WTC11 (cell line): ENCODE measurements around the gene RABGGTA. TPM values are rescaled to one million over a fixed set of nuclear protein-coding genes. Genes with fewer than 3 reads are reported as not detected.
A peak's percentile ranks its signal among the peaks of the same experiment; 100 is the strongest.

Experiments used
- AFF4 ChIP-seq: sonication (generic); formaldehyde crosslinking; IDR thresholded peaks from 2 replicates; pipeline ENCODE4 v1.8.1; 2023; ENCODE audit warnings: mild to moderate bottlenecking, missing genetic modification reagents, borderline replicate concordance
- ARID4B ChIP-seq: sonication (generic); formaldehyde crosslinking; IDR thresholded peaks from 2 replicates; pipeline ENCODE4 v1.8.0; 2023; ENCODE audit warnings: missing genetic modification reagents, mild to moderate bottlenecking, borderline replicate concordance
- ATF6 ChIP-seq: sonication (generic); formaldehyde crosslinking; IDR thresholded peaks from 2 replicates; pipeline ENCODE4 v1.8.1; 2023; ENCODE audit warnings: mild to moderate bottlenecking, missing genetic modification reagents
- CDX4 ChIP-seq: fragments of 250-450 bp; sonication (Bioruptor Pico); IDR thresholded peaks from 2 replicates; pipeline ENCODE4 v1.9.0; 2021; ENCODE audit warnings: moderate library complexity, mild to moderate bottlenecking, inconsistent platforms, borderline replicate concordance
- EMX1 ChIP-seq: fragments of 250-450 bp; sonication (Bioruptor Pico); IDR thresholded peaks from 2 replicates; pipeline ENCODE4 v1.8.0; 2021; ENCODE audit warnings: mild to moderate bottlenecking
- OVOL2 ChIP-seq: fragments of 250-450 bp; sonication (Bioruptor Pico); IDR thresholded peaks from 2 replicates; pipeline ENCODE4 v1.9.0; 2021; ENCODE audit warnings: mild to moderate bottlenecking, borderline replicate concordance
- PRDM15 ChIP-seq: sonication (generic); formaldehyde crosslinking; IDR thresholded peaks from 2 replicates; pipeline ENCODE4 v1.8.0; 2022; ENCODE audit warnings: missing genetic modification reagents
- SMAD3 ChIP-seq: sonication (generic); formaldehyde crosslinking; IDR thresholded peaks from 2 replicates; pipeline ENCODE4 v1.8.0; 2022; ENCODE audit warnings: missing genetic modification reagents, mild to moderate bottlenecking, borderline replicate concordance
- SP1 ChIP-seq: sonication (generic); formaldehyde crosslinking; conservative IDR thresholded peaks from 2 replicates; pipeline ENCODE4 v1.8.1; 2022; ENCODE audit warnings: missing genetic modification reagents
- STAT6 ChIP-seq: sonication (generic); formaldehyde crosslinking; conservative IDR thresholded peaks from 2 replicates; pipeline ENCODE4 v1.8.1; 2023; ENCODE audit warnings: mild to moderate bottlenecking, low read depth, missing genetic modification reagents, moderate library complexity
- TEAD1 ChIP-seq: sonication (generic); formaldehyde crosslinking; IDR thresholded peaks from 2 replicates; pipeline ENCODE4 v1.8.0; 2022; ENCODE audit warnings: mild to moderate bottlenecking, missing genetic modification reagents
- USF2 ChIP-seq: sonication (generic); formaldehyde crosslinking; IDR thresholded peaks from 2 replicates; pipeline ENCODE4 v1.8.1; 2023; ENCODE audit warnings: mild to moderate bottlenecking, missing genetic modification reagents, moderate library complexity
- ZBTB21 ChIP-seq: sonication (generic); formaldehyde crosslinking; IDR thresholded peaks from 2 replicates; pipeline ENCODE4 v1.8.1; 2023; ENCODE audit warnings: mild to moderate bottlenecking, missing genetic modification reagents, borderline replicate concordance
- ZNF219 ChIP-seq: sonication (generic); formaldehyde crosslinking; IDR thresholded peaks from 2 replicates; pipeline ENCODE4 v1.8.0; 2023; ENCODE audit warnings: missing genetic modification reagents, mild to moderate bottlenecking, borderline replicate concordance
- ZSCAN18 ChIP-seq: fragments of 250-450 bp; sonication (Bioruptor Pico); IDR thresholded peaks from 2 replicates; pipeline ENCODE4 v2.1.2; 2022; ENCODE audit warnings: mild to moderate bottlenecking, moderate library complexity
- total RNA-seq: library from RNA; stranded (reverse); gene quantifications from 3 replicates; pipeline ENCODE4 v1.2.3, GENCODE V29; 2021

RABGGTA gene
- total RNA-seq, 1 experiment from 2014 or later: 27.1 TPM

GRCh38 chr14:24271134-24271833 is at the start of gene RABGGTA (continued):
- peak; percentile 69; the same call in 1 of the 2 replicates for TF ChIP-seq ZBTB21 (CRISPR knock-in tag)
- TF ChIP-seq USF2: peak; percentile 47; the same call in 1 of the 2 replicates
- TF ChIP-seq CDX4 (CRISPR knock-in tag): no peak
- no peak for TF ChIP-seq AFF4 (CRISPR knock-in tag)
- TF ChIP-seq ATF6 (CRISPR knock-in tag): no peak
- peak; percentile 83 for TF ChIP-seq ARID4B (CRISPR knock-in tag)
- peak; percentile 84; the same call in 1 of the 2 replicates for TF ChIP-seq ZNF219
- no peak for TF ChIP-seq ZSCAN18 (CRISPR knock-in tag)
- TF ChIP-seq SMAD3 (CRISPR knock-in tag): peak; percentile 85; the same call in 1 of the 2 replicates
- peak; percentile 48 for TF ChIP-seq PRDM15
- TF ChIP-seq SP1: peak; percentile 92
- no peak for TF ChIP-seq OVOL2 (CRISPR knock-in tag)
- TF ChIP-seq TEAD1 (CRISPR knock-in tag): peak; percentile 87
- TF ChIP-seq STAT6 (CRISPR knock-in tag): no peak
- no peak for TF ChIP-seq EMX1 (CRISPR knock-in tag)
